Activated CD4-positive, alpha-beta T cell treated with anti-CD3 and anti-CD28 coated beads, Interleukin-2, amount 50 U/mL, for 48 hours (primary cell): ENCODE measurements around the gene BCAS3.

Experiments
- DNase-seq, 2 experiments: peaks; one replicate each; pipeline ENCODE4 v3.0.0-alpha.2; 2020

Gene BCAS3

GRCh38 chr17:61394630-61395408, 717.2 kb downstream of the BCAS3 start:
- no peak for DNase-seq

- DNase-seq: no peak
Observed at GRCh38 chr17:61395409-61395982, 717.8 kb downstream of the BCAS3 start.

GRCh38 chr17:61395983-61396585, 718.4 kb downstream of the BCAS3 start:
- no peak for DNase-seq

DNA sequence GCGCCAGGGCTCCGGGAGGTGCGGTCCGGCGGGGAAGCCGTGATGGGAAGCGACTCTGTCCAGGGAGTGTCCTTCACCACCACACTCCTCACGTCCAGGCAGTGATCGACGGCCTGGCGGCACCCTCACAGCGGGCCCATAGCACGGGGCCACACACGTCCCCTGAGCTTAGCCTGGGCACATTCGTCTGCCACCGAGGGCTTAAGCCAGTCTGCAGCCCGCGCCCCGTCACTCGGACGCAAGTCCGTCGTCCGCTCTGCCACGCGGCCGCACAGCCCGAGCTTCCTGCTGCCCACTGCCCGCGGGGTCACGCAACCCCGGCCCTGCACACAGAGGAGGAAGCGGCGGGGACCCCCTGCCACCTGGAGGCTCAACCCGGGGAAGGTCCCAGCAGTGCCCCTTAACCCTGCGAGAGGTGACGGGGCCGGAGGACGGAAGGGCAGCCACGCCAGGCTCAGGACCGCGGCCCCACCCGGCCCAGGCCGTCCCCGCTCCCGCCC, 719.0 kb downstream of the BCAS3 start:
- DNase-seq: no peak

DNA sequence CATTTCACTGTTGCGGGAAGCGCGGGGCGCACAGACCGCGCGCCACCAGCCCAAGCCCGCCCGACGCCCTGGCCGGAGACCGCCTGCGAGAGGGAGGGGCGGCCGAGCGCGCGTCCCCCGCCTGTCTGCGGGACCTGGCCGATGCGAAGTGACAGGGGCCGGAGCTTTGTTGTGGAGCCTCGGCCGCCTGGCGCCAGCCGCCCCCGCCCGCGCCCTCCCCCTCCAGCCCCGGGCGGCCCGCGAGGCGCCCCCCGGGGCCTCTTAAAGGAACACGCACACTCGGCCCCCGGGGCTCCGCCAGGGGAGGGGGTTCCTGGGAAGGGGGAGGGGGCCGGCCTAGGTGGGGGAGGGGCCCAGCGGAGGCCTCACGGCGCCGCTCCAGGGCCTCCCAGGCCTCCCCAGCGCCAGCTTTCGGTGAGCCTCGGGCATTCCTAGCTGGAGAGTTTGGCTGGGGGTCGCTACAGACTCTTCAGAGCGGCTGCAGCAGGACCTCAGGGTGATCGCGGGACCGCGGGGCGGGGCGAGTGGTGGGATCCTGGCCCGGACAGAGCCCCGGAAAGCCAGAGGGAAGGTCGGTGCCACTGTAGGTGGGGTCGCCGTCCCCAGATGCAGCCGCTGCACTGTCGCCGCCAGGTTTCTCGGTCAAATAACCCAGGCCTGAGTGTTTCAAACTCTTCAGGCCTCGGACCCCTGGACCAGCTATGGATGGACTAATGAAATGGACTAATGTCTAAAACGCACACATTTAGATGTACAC, 719.6 kb downstream of the BCAS3 start:
- DNase-seq: no peak

DNA sequence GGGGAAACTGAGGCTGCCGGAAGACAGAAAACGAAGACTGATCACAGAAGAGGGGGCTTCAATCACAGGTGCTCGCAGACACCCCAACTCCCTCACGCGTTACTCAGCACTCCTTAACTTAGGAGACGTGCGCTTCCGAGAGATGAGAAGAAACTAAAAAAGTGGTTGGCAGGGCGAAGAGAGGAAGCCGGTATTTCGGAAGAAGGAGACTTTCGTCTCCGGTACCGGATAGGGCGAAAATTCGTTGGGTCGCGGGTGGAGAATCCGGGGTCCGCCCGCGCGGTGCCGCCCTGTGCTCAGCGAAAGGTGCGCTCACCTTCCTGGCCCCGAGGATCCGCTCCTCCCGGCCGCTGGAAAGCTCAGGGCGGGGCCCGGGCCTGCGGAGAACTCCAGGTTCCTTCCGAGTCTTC, 721.1 kb downstream of the BCAS3 start:
- no peak for DNase-seq

DNA sequence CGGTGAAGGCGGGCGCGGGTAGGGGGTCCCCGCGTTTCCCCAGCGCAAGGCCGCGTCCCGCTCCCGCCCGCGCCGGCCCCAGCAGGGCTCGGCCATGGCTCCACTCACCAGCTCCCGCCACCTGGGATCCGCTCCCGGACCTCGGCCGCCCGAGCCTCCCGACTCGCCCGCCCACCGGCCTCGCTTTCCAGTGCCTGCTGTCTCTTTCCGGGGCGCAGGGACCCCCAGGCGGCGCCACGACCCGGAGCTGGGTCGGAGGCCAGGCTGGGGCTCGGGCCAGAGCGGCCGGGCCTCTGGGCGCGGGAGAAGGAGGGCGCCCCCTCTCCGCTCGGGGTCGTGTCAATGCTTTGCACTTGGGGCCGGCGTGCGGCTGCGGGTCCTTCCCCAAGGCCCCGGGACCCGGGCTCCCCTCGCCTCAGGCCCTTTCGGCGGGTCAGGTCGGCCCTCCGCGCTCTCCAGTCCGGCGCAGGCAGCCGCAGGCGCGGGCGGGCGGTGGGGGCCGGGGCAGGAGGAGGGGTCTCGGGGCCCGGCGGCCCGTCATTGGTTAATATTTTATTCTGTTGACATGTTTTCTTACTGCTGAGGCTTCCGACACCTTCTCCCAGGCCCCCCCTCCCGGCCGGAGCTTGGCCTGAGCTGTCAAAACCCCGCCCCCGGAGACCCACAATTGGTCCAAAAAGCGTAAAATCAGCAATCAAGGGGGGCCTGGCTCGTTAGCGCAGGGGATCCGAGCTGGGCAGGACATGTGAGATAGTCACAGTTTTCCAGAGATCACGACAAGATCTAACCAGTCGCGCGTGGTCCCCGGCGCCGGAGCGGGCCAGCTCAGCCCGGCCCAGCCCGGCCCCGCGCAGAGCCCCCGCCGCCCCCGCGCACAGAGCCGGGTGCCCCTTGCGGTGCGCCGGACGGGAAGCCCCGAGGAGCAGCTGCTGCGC, 721.7 kb downstream of the BCAS3 start, which contains the start of gene TBX2:
Gene TBX2, plus strand, starts transcription at position 713 of the 935 bp plus-strand sequence. CDS start 334 bp downstream, outside the sequence.
- no peak for DNase-seq

DNA sequence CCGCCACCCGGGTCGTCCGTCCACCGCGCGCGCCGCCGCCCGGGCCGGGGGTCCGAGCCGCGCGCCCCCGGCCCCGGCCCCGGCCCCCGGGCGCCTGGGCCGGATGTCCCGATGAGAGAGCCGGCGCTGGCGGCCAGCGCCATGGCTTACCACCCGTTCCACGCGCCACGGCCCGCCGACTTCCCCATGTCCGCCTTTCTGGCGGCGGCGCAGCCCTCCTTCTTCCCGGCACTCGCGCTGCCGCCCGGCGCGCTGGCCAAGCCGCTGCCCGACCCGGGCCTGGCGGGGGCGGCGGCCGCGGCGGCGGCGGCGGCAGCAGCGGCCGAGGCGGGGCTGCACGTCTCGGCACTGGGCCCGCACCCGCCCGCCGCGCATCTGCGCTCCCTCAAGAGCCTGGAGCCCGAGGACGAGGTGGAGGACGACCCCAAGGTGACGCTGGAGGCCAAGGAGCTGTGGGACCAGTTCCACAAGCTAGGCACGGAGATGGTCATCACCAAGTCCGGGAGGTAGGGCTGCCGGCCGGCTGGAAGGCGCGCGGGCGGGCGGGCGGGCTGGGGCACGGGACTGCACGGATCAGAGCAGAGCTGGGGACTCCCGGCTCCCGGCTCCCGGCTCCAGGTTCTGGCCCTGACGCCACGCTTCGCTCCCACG, 722.5 kb downstream of the BCAS3 start:
- no peak for DNase-seq

- DNase-seq: no peak
Observed at GRCh38 chr17:61400717-61401388, 723.2 kb downstream of the BCAS3 start.

DNA sequence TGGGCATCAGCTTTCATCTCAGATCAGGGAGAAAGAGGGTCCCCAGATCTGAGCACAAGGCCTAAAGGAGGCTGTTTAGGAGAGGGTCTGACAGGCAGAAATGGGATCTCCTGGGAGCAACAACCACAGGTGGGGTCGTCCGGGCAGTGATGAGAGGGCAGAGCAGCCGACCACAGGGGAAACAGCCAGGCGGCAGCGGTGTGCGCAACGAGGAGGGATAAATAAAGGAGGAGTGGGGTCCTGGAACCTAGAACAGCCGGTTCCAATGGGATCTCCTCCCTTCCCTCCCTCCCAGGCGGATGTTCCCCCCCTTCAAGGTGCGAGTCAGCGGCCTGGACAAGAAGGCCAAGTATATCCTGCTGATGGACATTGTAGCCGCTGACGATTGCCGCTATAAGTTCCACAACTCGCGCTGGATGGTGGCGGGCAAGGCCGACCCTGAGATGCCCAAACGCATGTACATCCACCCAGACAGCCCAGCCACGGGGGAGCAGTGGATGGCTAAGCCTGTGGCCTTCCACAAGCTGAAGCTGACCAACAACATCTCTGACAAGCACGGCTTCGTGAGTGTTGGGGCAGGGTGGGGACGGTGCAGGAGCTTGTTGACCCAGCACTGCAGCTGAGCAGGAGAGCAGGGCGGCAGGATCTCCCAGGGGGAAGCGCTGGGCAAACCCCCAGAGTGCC, 723.9 kb downstream of the BCAS3 start:
- DNase-seq: no peak

DNA sequence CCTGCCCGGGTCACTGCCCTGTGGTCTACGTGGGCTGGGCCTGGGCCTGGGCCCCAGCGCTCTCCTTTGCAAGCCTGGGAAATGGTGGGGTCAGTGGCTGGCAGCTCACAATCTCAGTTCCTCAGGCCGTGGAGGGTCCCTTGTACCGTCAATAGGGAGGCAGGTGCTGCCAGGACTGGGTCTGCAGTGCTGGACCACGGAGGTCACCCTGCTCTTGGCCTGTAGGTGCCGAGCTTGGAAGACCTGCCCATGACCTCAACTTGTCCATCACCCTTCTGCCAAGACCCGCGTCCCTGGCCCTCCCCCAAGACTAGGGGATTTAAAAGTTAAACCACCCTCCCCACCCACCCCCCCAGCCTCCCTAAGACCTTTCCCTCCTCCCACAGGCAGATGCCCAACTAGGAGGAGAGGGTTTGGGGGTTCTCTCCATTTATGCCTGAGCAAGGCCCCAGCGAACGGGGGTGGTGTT, 724.5 kb downstream of the BCAS3 start:
- no peak for DNase-seq

- DNase-seq: no peak
Observed at GRCh38 chr17:61402978-61403800, 725.5 kb downstream of the BCAS3 start.

- DNase-seq: no peak
Observed at GRCh38 chr17:61403801-61404662, 726.4 kb downstream of the BCAS3 start.

- no peak for DNase-seq
Observed at GRCh38 chr17:61404663-61404912, 726.9 kb downstream of the BCAS3 start.

DNA sequence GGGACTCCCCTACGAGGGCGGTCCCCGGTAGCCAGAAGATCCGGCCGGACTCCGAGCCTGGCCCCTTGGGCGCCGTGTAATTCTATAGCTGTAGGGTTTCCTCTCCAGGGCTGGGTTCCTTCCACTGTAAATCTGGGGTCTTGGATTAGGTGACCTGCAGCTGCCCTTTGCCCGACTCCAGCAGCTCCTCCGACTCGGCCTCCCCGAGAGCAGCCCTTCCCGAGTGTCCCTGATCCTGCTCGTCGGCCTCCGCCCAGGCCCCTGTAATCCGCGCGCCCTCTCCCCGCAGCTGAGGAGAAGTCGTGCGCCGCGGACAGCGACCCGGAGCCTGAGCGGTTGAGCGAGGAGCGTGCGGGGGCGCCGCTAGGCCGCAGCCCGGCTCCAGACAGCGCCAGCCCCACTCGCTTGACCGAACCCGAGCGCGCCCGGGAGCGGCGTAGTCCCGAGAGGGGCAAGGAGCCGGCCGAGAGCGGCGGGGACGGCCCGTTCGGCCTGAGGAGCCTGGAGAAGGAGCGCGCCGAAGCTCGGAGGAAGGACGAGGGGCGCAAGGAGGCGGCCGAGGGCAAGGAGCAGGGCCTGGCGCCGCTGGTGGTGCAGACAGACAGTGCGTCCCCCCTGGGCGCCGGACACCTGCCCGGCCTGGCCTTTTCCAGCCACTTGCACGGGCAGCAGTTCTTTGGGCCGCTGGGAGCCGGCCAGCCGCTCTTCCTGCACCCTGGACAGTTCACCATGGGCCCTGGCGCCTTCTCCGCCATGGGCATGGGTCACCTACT, 727.4 kb downstream of the BCAS3 start:
- DNase-seq: no peak

GRCh38 chr17:61405686-61406536, 728.3 kb downstream of the BCAS3 start:
- no peak for DNase-seq

- no peak for DNase-seq
Observed at GRCh38 chr17:61406537-61406845, 728.8 kb downstream of the BCAS3 start.
